LHCN-M2 (cell line): ENCODE results near the gene APOBEC4. TPM values are rescaled to one million over a fixed set of nuclear protein-coding genes. Genes with fewer than 3 reads are reported as not detected.

Experiments used
- DNase-seq: peaks from one replicate; pipeline ENCODE4 v3.0.0-alpha.2; 2012; ENCODE audit warnings: low read depth
- total RNA-seq: library from RNA; depleted of rRNA; stranded (reverse); fragments of >200 nt; gene quantifications from 2 replicates; pipeline ENCODE4 v1.2.3, GENCODE V29; 2014; rRNA removed

APOBEC4 gene
- total RNA-seq, 1 experiment from 2014 or later = not detected

GRCh38 chr1:183604038-183604808, 48.9 kb downstream of the APOBEC4 start:
- DNase-seq = peak; percentile 63

- DNase-seq = no peak
These were observed 50.6 kb downstream of the APOBEC4 start for GRCh38 chr1:183602510-183602909.

GRCh38 chr1:183600634-183601033, 52.5 kb downstream of the APOBEC4 start:
- no peak for DNase-seq

- DNase-seq = peak; percentile 69
These were observed 53.0 kb downstream of the APOBEC4 start for GRCh38 chr1:183600136-183600535.

GRCh38 chr1:183598386-183598785, 54.7 kb downstream of the APOBEC4 start:
- DNase-seq = no peak

GRCh38 chr1:183597656-183598347, 55.3 kb downstream of the APOBEC4 start:
- no peak for DNase-seq

GRCh38 chr1:183596500-183596899, 56.6 kb downstream of the APOBEC4 start:
- no peak for DNase-seq

Other genes with a start within 250 kb of the APOBEC4 start
- 1.3 and 2.4 TPM in 2 replicates for gene NMNAT2, start 234.9 kb downstream of the APOBEC4 start, total RNA-seq
- 18.8 and 30.1 TPM in 2 replicates for gene SMG7, start 180.8 kb downstream of the APOBEC4 start, total RNA-seq
- gene NCF2, start 62.9 kb downstream of the APOBEC4 start, total RNA-seq = 0.06 and 0.19 TPM in 2 replicates
- 226 and 239 TPM in 2 replicates for gene ARPC5, start 17.5 kb downstream of the APOBEC4 start, total RNA-seq
- 15.7 and 17.0 TPM in 2 replicates for gene RGL1, start 151.8 kb upstream of the APOBEC4 start, total RNA-seq